Measurements from ENCODE around the gene DECR2. TPM values are rescaled to one million over a fixed set of nuclear protein-coding genes. Genes with fewer than 3 reads are reported as not detected.

Gene DECR2
- total and polyA plus RNA-seq, 9 of the 15 experiments (the other 6 are each of a cell fraction or from before 2014, with no cell fraction given): 1.0 to 31.9 (median 10.3) TPM

DNA sequence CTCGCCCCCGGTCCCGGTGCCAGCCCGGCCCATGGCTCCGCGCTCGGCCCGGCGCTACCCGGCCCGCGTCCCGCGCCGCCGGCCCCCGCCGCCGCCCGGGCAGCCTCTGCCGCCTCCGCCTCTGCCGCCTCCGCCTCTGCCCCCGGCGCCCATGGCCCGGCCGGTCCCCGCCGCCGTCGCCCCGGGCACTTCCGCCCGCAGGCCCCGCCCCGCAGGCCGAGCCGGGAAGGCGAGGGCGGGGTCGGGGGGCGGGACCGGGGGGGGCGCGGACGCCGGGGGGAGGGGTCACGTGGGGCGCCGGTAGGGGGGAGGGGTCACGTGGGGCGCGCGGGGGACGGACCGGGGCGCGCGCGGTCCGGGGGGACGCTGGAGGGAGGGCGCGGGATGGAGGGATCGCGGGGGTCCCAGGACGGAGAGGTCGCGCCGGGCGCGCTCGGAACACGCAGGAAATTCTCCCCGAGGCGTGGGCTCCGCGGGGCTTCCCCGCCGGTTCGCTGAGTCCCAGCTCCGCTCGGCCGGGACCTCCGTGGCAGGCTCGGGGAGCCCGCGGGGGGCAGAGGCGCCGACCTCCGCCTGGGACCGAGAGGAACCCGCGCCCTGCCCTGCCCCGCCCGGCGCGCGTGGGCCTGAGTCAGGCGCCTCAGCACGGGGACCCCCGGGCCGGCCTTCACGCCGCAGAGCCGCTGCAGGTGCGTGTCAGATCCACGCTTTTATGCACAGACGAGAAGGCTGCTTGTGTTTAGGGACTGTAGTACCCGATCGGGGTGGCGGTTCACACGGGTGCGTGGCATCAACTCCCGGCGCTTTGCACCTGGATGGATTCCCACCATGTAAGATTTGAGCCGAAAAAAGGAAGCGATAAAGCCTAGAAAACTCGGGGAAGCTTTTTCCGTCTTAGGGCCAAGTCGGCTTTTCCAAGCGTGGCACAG, 19.6 kb upstream of the DECR2 start, which contains the start of gene PGAP6 (continued):
- TF ChIP-seq, protein P1, sequence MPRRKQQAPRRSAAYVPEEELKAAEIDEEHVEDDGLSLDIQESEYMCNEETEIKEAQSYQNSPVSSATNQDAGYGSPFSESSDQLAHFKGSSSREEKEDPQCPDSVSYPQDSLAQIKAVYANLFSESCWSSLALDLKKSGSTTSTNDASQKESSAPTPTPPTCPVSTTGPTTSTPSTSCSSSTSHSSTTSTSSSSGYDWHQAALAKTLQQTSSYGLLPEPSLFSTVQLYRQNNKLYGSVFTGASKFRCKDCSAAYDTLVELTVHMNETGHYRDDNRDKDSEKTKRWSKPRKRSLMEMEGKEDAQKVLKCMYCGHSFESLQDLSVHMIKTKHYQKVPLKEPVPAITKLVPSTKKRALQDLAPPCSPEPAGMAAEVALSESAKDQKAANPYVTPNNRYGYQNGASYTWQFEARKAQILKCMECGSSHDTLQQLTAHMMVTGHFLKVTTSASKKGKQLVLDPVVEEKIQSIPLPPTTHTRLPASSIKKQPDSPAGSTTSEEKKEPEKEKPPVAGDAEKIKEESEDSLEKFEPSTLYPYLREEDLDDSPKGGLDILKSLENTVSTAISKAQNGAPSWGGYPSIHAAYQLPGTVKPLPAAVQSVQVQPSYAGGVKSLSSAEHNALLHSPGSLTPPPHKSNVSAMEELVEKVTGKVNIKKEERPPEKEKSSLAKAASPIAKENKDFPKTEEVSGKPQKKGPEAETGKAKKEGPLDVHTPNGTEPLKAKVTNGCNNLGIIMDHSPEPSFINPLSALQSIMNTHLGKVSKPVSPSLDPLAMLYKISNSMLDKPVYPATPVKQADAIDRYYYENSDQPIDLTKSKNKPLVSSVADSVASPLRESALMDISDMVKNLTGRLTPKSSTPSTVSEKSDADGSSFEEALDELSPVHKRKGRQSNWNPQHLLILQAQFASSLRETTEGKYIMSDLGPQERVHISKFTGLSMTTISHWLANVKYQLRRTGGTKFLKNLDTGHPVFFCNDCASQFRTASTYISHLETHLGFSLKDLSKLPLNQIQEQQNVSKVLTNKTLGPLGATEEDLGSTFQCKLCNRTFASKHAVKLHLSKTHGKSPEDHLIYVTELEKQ (CRISPR knock-in tag; IDR thresholded peaks at IDR 0.05): no peak
- no peak for TF ChIP-seq ARID2 (IDR thresholded peaks at IDR 0.05)
- TF ChIP-seq HDAC6 (IDR thresholded peaks at IDR 0.05; ENCODE audit: low read depth, low read length): no peak
- TF ChIP-seq SIRT6 (IDR thresholded peaks at IDR 0.05; ENCODE audit: low read depth, low read length): no peak
- TF ChIP-seq ETV6 (IDR thresholded peaks at IDR 0.05; ENCODE audit: borderline replicate concordance in 1 of 2, low read depth in 2 of 2, low read length in 1 of 2): no peak
- no peak for TF ChIP-seq ETV6 (CRISPR knock-in tag; IDR thresholded peaks at IDR 0.05; ENCODE audit: borderline replicate concordance)
- TF ChIP-seq, protein P2, sequence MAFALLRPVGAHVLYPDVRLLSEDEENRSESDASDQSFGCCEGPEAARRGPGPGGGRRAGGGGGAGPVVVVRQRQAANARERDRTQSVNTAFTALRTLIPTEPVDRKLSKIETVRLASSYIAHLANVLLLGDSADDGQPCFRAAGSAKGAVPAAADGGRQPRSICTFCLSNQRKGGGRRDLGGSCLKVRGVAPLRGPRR (CRISPR knock-in tag; IDR thresholded peaks at IDR 0.05): no peak
- 0 out of 2 replicates have a peak, but pooled peaks have one; percentile 67 for TF ChIP-seq GATAD2B (IDR thresholded peaks at IDR 0.05; ENCODE audit: borderline replicate concordance)
- no peak for TF ChIP-seq LCOR (CRISPR knock-in tag; IDR thresholded peaks at IDR 0.05)
- TF ChIP-seq PHB2 (IDR thresholded peaks at IDR 0.05; ENCODE audit: low read depth): no peak
- peak; percentile 42 for TF ChIP-seq CHD4 (IDR thresholded peaks at IDR 0.05; ENCODE audit: insufficient read depth, insufficient replicate concordance, low read depth, low read length, poor library complexity, severe bottlenecking)
- TF ChIP-seq MLX (CRISPR knock-in tag; conservative IDR thresholded peaks at IDR 0.05): no peak; a peak in 1 of 4 replicates
- no peak for TF ChIP-seq U2AF2 (optimal IDR thresholded peaks at IDR 0.05; ENCODE audit: low read depth, low read length)
- TF ChIP-seq EGR1 (conservative IDR thresholded peaks at IDR 0.05): 0 out of 2 replicates have a peak, but pooled peaks have one; percentile 26
- TF ChIP-seq, protein P3, sequence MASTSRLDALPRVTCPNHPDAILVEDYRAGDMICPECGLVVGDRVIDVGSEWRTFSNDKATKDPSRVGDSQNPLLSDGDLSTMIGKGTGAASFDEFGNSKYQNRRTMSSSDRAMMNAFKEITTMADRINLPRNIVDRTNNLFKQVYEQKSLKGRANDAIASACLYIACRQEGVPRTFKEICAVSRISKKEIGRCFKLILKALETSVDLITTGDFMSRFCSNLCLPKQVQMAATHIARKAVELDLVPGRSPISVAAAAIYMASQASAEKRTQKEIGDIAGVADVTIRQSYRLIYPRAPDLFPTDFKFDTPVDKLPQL (IDR thresholded peaks at IDR 0.05; ENCODE audit: extremely low read depth, insufficient read length): no peak
- peak; percentile 27; the same call in 1 of the 2 replicates for TF ChIP-seq RB1 (IDR thresholded peaks at IDR 0.05; ENCODE audit: low read depth)
- TF ChIP-seq FOS (IDR thresholded peaks at IDR 0.05; ENCODE audit: extremely low read depth, insufficient read length): no peak
- no peak for TF ChIP-seq HMGN3 (IDR thresholded peaks at IDR 0.05; ENCODE audit: borderline replicate concordance, extremely low read depth, insufficient read length, low read depth, low read length)
- no peak for TF ChIP-seq ZNF347 (CRISPR knock-in tag; IDR thresholded peaks at IDR 0.05; ENCODE audit: low read depth)
- TF ChIP-seq NONO (IDR thresholded peaks at IDR 0.05; ENCODE audit: low read depth in 2 of 2, low read length in 1 of 2): peak in 1 of 2 experiments; percentile 21; a peak in 1 of 4 replicates
- no peak for TF ChIP-seq TAF15 (IDR thresholded peaks at IDR 0.05; ENCODE audit: low read depth, low read length)
- TF ChIP-seq SPI1 (IDR thresholded peaks at IDR 0.05; ENCODE audit: borderline replicate concordance, low read depth, low read length): peak; percentile 75

All from K562 (cell line).